Measurements from ENCODE around the gene IL1RAPL1.

IL1RAPL1 gene

GRCh38 chrX:29903360-29903759 is 1316.1 kb downstream of the IL1RAPL1 start:
- DNase-seq (ENCODE audit: low read depth): no peak
- H3K4me3 ChIP-seq (ENCODE audit: low read depth, low read length): no peak overlapping the region
- TF ChIP-seq CTCF (IDR thresholded peaks at IDR 0.05; ENCODE audit: low read depth, low read length, missing control alignments): no peak

- peak; percentile 7 for TF ChIP-seq CTCF (IDR thresholded peaks at IDR 0.05; ENCODE audit: low read depth, low read length, missing control alignments)
- no peak overlapping the region for H3K4me3 ChIP-seq (ENCODE audit: low read depth, low read length)
- no peak for DNase-seq (ENCODE audit: low read depth)
Observed at GRCh38 chrX:29911673-29912072, 1324.4 kb downstream of the IL1RAPL1 start.

GRCh38 chrX:29913647-29914046 is 1326.4 kb downstream of the IL1RAPL1 start:
- DNase-seq (ENCODE audit: low read depth): no peak
- TF ChIP-seq CTCF (IDR thresholded peaks at IDR 0.05; ENCODE audit: low read depth, low read length, missing control alignments): no peak
- H3K4me3 ChIP-seq (ENCODE audit: low read depth, low read length): no peak overlapping the region

GRCh38 chrX:29922607-29923006 is 1335.4 kb downstream of the IL1RAPL1 start:
- no peak overlapping the region for H3K4me3 ChIP-seq (ENCODE audit: low read depth, low read length)
- TF ChIP-seq CTCF (IDR thresholded peaks at IDR 0.05; ENCODE audit: low read depth, low read length, missing control alignments): no peak
- no peak for DNase-seq (ENCODE audit: low read depth)

- no peak for DNase-seq (ENCODE audit: low read depth)
- H3K4me3 ChIP-seq (ENCODE audit: low read depth, low read length): no peak overlapping the region
- no peak for TF ChIP-seq CTCF (IDR thresholded peaks at IDR 0.05; ENCODE audit: low read depth, low read length, missing control alignments)
Observed at GRCh38 chrX:29926056-29926455, 1338.8 kb downstream of the IL1RAPL1 start.

GRCh38 chrX:29926659-29927058 is 1339.4 kb downstream of the IL1RAPL1 start:
- TF ChIP-seq CTCF (IDR thresholded peaks at IDR 0.05; ENCODE audit: low read depth, low read length, missing control alignments): no peak
- no peak overlapping the region for H3K4me3 ChIP-seq (ENCODE audit: low read depth, low read length)
- DNase-seq (ENCODE audit: low read depth): no peak

GRCh38 chrX:29935455-29935854 is 1348.2 kb downstream of the IL1RAPL1 start:
- no peak for TF ChIP-seq CTCF (IDR thresholded peaks at IDR 0.05; ENCODE audit: low read depth, low read length, missing control alignments)
- no peak overlapping the region for H3K4me3 ChIP-seq (ENCODE audit: low read depth, low read length)
- no peak for DNase-seq (ENCODE audit: low read depth)

All from GM12864 (cell line).